ENCODE data around the gene LIMCH1.

LIMCH1 gene

DNA sequence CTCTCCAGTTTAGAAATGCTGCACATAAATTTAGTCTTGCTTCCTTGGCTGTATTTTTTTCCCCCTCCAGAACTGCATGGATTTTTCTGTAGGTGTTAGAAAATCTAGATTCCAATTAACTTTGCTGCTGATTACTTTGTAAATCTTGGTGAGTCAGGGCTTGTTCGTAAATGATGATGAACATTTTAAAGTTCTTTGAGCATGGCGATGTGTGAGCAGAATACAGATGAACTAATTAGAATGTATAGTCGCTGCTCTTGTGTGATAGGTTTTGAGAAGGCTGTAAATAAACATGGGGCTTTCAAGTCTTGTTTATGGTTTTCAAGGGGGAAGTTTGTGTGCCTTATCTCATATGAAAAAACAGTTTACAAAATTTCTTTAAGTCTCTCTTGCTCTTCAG, 23.3 kb downstream of the LIMCH1 start:
- no peak for DNase-seq (ENCODE audit: low spot score)

DNA sequence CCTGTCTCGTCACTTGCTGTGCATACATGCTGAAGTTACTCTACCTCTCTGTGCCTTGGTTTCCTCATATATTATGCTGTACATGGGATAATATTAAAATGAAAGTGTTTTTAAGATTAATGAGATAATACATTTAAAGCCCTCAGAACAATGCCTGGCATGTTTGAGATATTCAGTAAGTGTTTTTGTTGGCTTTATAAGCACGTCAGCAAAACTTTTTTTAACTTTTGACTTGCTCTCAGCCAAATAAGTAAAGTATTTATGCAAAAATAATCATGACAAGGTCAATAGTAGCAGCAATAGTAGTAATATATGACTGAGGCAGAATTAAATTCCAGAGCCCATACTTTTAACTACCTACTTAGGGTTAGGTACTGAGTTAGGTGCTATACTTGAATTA, 29.2 kb downstream of the LIMCH1 start:
- DNase-seq (ENCODE audit: low spot score), result no peak

GRCh38 chr4:41568363-41568762, 30.4 kb downstream of the LIMCH1 start:
- DNase-seq (ENCODE audit: low spot score), result no peak

DNA sequence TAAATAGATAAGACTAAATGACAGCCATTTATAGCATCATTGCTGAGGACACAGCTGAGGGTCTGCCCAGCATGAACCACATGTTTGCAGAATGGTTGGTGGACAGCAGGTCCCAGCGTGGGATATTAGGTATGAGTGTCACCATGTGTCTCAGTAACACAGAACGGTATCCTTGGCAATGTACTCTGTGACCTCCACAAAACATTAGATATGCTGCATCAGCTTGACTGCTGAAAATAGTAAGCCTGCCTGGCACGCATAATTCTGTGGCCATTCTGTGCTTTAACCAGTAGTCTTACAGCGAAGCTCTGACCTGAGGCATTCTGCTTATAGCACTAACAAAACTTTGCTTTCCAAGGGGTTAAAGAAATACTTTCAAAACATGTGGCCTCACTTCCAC, 32.0 kb downstream of the LIMCH1 start:
- no peak for DNase-seq (ENCODE audit: low spot score)

DNA sequence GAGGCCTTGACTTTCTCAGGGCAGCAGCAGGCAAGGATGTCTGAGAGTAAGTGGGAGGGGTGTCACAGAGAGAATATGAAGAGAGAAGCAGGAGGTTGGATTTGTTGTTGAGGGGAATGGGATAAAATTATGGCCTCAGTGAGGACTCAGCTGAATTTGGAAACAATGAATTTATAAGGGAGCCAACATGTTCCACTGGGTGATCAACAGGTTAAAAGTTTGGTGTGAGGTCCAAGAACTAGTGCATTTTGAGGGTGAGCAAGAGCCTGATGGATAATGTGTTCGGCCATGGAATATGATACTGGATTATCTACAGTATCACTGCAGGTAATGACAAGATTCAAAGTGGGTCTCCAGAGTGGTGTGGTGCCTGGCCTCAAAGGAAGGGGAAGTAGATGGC, 33.5 kb downstream of the LIMCH1 start:
- no peak for DNase-seq (ENCODE audit: low spot score)

- no peak for DNase-seq (ENCODE audit: low spot score)
These were observed 34.6 kb downstream of the LIMCH1 start for GRCh38 chr4:41572516-41572915.

GRCh38 chr4:41572956-41573355, 35.0 kb downstream of the LIMCH1 start:
- DNase-seq (ENCODE audit: low spot score), result no peak

DNA sequence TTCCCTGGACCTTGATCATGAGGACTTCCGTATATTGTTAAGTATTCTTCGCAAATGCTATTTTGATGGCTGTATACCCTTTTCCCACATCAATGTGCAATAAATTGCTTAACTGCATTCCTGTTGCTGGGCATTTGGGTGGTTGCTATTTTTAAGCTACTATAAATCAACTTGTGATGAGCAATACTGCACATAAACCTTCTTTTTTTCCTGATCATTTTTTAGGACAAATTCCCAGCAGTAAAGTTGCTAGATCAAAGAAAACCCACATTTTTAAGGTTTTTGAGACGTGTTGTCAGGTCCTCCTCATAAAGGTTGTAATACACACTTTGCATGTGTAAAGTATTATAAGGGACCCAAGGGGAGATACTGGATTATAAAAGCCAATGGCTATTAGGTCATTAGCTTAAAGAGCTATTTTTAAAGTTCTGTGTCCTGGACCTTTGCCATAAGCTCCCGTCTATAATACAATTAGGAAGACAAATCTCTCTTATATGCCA, 35.6 kb downstream of the LIMCH1 start:
- no peak for DNase-seq (ENCODE audit: low spot score)

DNA sequence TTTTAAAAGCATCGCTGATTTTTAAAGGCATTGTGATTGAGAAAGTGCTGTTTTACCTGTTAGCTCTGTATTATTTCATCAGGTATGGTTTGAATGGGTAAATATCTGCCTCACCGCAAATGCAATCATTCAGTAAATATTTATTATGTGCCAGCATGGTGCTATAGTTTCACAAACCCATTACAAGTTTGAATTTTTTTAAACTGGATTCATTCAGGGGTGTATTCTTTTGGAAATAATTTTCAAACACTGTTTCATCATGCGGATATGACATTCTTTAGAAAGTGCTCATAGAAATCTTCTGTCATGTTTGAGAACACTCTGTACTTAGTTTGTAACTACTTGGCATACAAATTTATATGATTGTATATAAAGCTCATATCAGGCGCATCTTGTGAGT, 37.2 kb downstream of the LIMCH1 start:
- no peak for DNase-seq (ENCODE audit: low spot score)

- DNase-seq (ENCODE audit: low spot score), result no peak
These were observed 37.7 kb downstream of the LIMCH1 start for GRCh38 chr4:41575665-41576064.

GRCh38 chr4:41579043-41579442, 41.1 kb downstream of the LIMCH1 start:
- DNase-seq (ENCODE audit: low spot score), result no peak

DNA sequence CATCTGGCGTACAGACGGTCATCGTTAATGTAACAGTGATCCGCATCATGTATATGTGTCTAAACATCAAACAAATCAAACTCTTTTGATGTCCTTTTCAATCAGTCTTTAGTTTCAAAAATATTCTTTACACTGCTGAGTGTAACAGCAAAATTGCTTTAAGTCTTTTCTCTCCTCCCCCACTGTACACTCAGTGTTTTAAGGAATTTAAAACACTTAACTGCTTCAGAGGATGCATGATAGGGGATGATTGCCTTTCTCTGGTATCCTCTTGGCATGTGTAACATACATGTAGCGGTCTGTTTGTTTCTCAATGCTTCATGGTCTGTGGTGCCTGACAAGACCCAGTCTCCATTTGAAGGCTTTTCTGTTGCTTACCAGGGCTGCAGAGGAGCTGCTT, 41.6 kb downstream of the LIMCH1 start:
- no peak for DNase-seq (ENCODE audit: low spot score)

DNA sequence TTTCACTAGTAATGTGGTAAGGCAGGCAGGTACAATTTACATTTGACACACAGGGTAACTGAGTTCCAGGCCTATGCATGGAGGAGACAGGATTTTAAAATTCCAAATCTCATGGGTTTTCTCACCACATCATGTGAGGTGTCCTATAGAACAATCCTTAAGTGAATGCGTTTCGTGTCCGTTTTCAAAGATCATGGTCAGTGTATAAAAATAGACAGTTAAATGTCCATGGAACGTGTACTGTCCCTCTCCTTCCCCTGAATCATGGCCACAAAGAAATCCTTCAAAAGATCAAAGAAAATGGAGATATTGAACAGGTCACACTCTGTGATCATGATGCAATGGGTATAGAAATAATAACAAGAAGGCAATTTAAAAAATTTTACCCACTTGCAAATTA, 42.0 kb downstream of the LIMCH1 start:
- no peak for DNase-seq (ENCODE audit: low spot score)

DNA sequence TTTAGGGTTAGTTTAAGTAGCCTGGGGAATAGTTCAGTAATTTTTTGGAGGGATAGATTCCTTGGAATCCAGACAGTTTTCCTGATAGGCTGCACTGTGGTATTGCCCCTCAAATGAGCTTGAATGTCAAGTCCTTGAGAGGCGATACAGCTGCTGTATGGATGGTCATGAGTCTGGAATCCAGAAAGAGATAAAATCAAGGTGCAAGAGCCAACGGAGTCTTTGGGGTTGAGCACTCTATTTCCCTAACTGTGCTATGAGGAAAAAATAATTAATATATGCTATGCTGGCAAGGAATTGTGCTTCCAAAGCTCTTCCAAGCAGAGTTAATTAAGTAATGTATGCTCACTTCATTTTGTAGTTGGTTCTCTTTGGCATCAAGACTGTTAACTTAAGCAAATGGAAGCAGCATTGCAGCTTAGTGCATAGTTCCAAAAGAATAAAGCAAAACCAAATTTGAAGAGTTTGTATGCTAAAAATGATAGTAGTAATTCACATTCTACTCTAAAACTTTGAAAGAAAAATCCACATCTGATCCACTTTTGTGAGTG, 48.8 kb downstream of the LIMCH1 start:
- no peak for DNase-seq (ENCODE audit: low spot score)

DNA sequence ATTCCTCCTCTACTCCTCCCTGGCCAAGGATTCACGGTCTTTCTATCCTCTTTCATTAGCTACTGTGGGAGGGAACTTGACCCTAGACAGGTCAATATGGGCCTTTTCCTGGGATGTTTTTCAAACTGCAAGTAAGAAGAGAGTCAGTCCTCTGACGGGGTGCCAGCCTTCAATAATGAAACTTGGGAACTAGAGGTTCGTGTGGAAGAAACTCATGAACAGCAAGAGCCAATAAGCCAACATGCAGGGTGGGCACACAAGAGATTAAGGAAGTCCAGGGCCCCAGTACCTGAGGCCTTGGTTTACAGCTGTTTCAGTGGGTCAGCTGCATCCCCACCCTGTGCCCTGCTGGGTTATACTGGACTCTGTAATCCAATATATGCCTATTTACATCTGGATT, 49.3 kb downstream of the LIMCH1 start:
- no peak for DNase-seq (ENCODE audit: low spot score)

- no peak for DNase-seq (ENCODE audit: low spot score)
These were observed 52.6 kb downstream of the LIMCH1 start for GRCh38 chr4:41590591-41590990.

- no peak for DNase-seq (ENCODE audit: low spot score)
These were observed 56.5 kb downstream of the LIMCH1 start for GRCh38 chr4:41594432-41594831.

DNA sequence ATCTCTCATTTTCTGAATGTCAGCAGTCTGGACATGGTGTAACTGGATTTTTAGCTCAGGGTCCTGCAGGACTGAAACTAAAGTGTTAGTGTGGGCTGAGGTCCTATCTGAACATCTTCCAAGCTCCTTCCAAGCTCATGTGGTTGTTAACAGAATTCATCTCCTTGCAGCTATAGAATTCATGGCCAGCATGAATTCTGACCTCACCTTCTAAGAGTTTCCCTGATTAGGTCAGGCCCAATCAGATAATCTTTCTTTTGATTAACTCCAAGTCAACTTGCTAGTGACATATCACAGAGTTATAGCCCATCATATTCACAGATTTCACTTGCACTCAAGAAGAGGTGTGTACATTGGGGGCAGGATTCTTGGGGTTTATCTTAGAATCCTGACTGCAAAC, 59.5 kb downstream of the LIMCH1 start:
- DNase-seq (ENCODE audit: low spot score), result no peak

DNA sequence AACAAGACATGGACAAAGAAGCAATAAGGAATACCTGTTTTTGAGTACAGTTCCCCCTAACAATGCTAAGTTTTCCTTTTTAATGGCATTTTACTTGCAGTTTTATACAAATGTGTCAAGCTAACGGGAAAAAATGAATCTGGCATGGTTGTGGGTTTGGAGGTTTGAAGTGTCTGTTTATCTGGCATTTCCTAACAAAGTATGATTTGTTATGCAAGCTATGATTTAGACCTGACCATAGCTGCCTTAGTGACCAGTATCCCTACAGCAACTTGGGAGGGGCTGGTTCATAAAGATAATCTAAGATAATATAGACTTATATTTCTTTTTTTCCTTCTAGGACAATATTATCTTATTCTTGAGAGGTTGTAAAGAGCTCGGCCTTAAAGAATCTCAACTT, 60.6 kb downstream of the LIMCH1 start:
- no peak for DNase-seq (ENCODE audit: low spot score)

DNA sequence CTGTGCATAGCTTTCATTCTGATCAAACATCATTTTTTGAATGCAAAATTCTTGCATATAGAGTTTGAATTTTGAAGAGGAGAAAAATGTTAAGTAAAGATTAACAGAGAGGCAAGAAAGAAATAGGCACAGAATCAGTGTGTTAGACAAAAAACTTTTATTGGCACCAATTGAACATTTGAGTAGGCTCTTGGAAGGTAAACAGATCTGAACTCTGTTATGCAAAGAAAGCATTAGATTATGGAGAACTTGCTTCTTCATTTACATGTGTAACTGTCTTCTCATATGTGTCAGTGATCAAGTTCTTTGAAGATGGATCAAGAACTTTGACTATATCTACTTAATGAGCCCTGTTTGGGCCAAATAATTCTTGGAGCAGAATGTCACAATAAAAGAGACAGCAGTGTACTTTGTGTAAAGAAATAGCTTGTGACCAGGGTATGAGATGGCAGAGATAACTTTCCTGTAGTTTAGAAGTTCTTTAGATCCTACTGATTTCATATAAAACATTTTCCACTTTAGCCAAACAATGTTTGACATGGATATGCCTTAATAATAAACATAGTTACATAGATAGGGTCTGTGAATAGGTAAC, 61.3 kb downstream of the LIMCH1 start:
- no peak for DNase-seq (ENCODE audit: low spot score)

GRCh38 chr4:41600243-41600912, 62.4 kb downstream of the LIMCH1 start:
- DNase-seq (ENCODE audit: low spot score), result no peak

DNA sequence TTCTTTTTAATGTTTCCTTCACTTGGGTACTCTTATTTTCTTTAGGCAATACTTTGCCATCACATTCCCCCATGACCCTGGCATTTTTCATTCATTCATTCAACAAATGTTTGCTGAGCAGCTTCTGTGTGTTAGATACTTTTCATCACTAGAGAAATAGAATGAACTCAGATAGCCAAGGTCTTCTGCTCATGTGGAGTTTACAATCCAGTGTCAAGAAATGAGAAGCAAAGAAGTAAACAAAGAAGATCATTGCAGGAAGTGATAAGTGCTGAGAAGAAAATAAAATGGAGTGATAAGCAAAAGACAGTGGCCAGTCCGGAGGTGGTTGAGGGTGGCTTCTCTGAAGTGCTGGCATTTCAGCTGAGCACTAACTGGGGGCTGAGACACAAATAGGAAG, 63.1 kb downstream of the LIMCH1 start:
- no peak for DNase-seq (ENCODE audit: low spot score)

DNA sequence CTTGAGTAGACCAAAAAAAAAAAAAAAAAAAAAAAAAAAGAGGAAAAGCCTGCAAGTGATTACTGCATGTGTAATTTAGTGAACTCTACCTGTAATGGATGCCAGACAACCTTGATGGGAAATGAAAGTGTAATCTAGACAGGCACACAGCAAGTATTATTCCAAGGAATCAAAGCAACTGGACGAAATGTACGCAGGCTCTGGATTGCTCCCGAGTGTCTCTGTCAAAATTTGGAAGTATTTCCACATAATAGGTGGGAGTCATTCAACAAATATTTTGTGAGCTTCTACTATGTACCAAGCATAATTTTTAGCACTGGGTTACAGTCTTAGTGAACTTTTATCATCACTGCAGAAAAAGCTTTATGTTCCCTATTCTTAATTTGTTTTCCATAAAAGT, 64.2 kb downstream of the LIMCH1 start:
- DNase-seq (ENCODE audit: low spot score), result no peak
